ENCODE data around the gene ARHGEF33. TPM values are rescaled to one million over a fixed set of nuclear protein-coding genes. Genes with fewer than 3 reads are reported as not detected.
A peak's percentile ranks its signal among the peaks of the same experiment; 100 is the strongest.

ARHGEF33 gene
- total and polyA plus RNA-seq, 3 experiments from 2014 or later: 0.22 to 0.39 TPM; not detected in 1

DNA sequence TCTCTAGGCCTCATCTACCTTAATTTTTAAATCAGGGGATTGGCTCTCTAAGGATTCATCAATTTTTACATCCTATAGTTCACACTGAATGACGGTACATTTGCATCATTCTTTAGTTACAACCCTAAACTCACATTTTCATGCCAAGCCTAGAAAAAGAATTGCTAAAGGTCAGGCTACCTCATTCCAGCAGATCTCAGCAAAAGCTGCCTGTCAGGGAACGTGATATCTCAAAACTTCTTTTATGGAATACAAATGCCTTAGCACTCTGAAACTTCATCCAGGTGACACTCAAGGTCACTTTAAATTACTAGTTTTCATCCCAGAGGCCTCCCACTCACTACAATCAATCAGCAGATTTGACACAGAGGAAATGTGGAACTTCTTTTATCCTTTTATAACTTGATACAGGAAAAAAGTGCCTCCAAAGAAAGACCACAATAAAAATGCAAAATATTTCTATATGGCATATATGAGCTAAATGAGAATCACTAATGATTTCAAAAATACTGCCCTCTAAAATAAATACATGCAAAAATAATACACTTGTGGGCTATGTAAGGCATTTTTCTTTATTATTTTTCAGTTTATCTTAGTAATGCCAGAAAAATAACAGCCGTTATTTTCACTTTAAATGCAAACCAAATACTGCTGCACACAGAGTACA, 91.5 kb downstream of the ARHGEF33 start:
- no peaks in the 10 kb centered on the region for H3K9me3 ChIP-seq (ENCODE audit: low read length)
- POLR2A ChIA-PET: no interaction called here
- Mint-ChIP-seq H3K9me3 (no peaks in the 10 kb centered on the region), H3K36me3 (peaks cover 11 to 35% (median 18%) of the 10 kb centered on the region in 3 donors), H3K4me3 (no peak overlapping the region), H3K27ac (peak overlapping the region in 1 of 8 donors; percentile 11), H3K27me3 (no peaks in the 10 kb centered on the region), H3K4me1 (no peaks in the 10 kb centered on the region)
- peaks cover 7% of the 10 kb centered on the region for H3K36me3 ChIP-seq (ENCODE audit: insufficient read depth, low read length)
- H3K27me3 ChIP-seq (ENCODE audit: insufficient read depth, low read length, poor library complexity, severe bottlenecking): no peaks in the 10 kb centered on the region
- CTCF ChIA-PET: no interaction called here
- DNase-seq: no peak
- H3K4me3 ChIP-seq (ENCODE audit: low read length): no peak overlapping the region
- H3K4me1 ChIP-seq (ENCODE audit: insufficient read depth, low read length): no peaks in the 10 kb centered on the region
- no peak overlapping the region for H3K27ac ChIP-seq (ENCODE audit: low read depth, low read length)

DNA sequence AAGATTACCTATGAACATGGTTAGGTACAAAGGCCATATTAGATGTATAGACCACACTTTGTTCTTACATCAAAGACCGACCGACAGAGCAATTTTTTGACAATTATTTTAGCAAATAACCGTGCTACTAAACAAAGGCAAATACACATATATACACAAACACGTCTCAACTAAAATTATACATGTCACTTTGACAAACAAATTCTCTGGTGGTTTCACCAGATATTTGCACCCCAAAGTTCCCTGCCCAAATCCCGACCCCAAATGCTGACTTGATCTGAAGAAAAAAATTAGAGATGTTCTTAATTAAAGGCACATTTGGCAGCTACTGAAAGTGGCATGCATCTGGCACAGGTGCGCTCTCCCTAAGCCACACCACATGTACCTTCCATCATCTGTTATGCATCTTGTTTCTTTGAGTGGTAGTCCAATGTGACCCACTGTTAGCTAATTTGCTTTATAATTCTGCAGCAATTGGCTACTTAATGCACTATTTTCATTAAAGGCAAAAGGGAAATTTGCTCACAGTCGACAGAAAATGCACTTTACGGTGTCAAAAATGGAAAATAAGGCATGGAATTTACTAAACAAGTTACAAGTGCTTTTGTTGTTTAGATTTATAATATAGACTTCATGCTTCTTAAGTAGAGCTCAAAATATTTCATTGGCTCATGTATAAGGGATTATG, 92.1 kb downstream of the ARHGEF33 start:
- H3K4me1 Mint-ChIP-seq: no peaks in the 10 kb centered on the region

DNA sequence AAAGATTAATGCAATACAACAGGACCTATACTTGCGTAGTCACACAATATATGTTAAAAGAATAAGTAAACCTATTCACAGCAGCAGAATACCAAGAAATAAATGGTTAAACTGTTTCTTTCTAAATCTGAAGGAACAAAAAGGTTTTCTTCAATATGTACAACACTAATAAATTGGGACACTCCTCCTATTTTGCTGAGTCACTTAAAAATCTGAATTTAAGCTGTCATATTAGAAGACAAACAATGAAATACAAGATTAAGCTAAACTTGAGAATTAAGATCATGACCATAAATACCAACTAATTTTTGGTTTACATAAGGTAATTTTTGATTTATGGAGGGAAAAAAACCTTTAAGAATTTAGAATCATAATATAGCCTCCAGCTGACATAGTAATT, 92.8 kb downstream of the ARHGEF33 start:
- Mint-ChIP-seq H3K27me3 (no peaks in the 10 kb centered on the region), H3K4me3 (no peak overlapping the region), H3K27ac (peak overlapping the region in 1 of 8 donors; percentile 34), H3K9me3 (no peaks in the 10 kb centered on the region), H3K4me1 (no peaks in the 10 kb centered on the region), H3K36me3 (peaks cover 15 to 47% (median 22%) of the 10 kb centered on the region in 3 donors)
- Histone ChIP-seq H3K4me1 (ENCODE audit: insufficient read depth, low read length) (no peaks in the 10 kb centered on the region), H3K27ac (ENCODE audit: low read depth, low read length) (no peak overlapping the region), H3K9me3 (ENCODE audit: low read length) (no peaks in the 10 kb centered on the region), H3K36me3 (ENCODE audit: insufficient read depth, low read length) (peaks cover 7% of the 10 kb centered on the region), H3K4me3 (ENCODE audit: low read length) (no peak overlapping the region), H3K27me3 (ENCODE audit: insufficient read depth, low read length, poor library complexity, severe bottlenecking) (no peaks in the 10 kb centered on the region)
- CTCF ChIA-PET: no interaction called here
- POLR2A ChIA-PET: no interaction called here
- no peak for DNase-seq

More for the DNA sequence above, 92.1 kb downstream of the ARHGEF33 start:
- POLR2A ChIA-PET: no interaction called here
- peaks cover 7% of the 10 kb centered on the region for H3K36me3 ChIP-seq (ENCODE audit: insufficient read depth, low read length)
- no peaks in the 10 kb centered on the region for H3K9me3 Mint-ChIP-seq
- H3K9me3 ChIP-seq (ENCODE audit: low read length): no peaks in the 10 kb centered on the region
- H3K27me3 Mint-ChIP-seq: no peaks in the 10 kb centered on the region
- peaks cover 11 to 40% (median 18%) of the 10 kb centered on the region in 3 donors for H3K36me3 Mint-ChIP-seq
- H3K4me1 ChIP-seq (ENCODE audit: insufficient read depth, low read length): no peaks in the 10 kb centered on the region
- DNase-seq: no peak
- H3K4me3 Mint-ChIP-seq: no peak overlapping the region
- no peak overlapping the region for H3K4me3 ChIP-seq (ENCODE audit: low read length)
- no peaks in the 10 kb centered on the region for H3K27me3 ChIP-seq (ENCODE audit: insufficient read depth, low read length, poor library complexity, severe bottlenecking)
- no peak overlapping the region for H3K27ac ChIP-seq (ENCODE audit: low read depth, low read length)
- CTCF ChIA-PET: no interaction called here
- H3K27ac Mint-ChIP-seq: no peak overlapping the region

DNA sequence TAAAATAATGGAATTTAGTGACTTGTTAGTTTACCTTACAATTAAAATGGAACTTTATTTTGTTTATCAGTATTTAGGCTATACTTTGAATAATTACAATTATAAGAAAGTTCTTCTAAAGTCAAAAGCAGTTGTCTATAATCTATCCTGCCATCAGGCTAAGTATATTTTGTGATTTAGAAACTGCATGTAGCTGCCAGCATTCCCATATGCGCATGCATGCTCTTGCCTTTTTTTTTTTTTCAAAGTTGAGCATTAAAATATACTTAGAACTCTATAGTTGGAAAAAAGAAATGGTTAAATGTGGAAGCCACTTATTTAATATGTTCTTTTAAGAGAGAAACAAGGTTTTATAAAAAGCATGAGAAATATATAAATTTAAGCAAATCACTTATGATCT, 99.0 kb downstream of the ARHGEF33 start:
- Mint-ChIP-seq H3K4me1 (peaks cover 0 to 6% (median 5%) of the 10 kb centered on the region in 3 donors), H3K9me3 (no peaks in the 10 kb centered on the region), H3K27me3 (no peaks in the 10 kb centered on the region), H3K27ac (no peak overlapping the region), H3K36me3 (peaks cover 19 to 71% (median 27%) of the 10 kb centered on the region in 3 donors), H3K4me3 (no peak overlapping the region)
- Histone ChIP-seq H3K36me3 (ENCODE audit: insufficient read depth, low read length) (peaks cover 15% of the 10 kb centered on the region), H3K27me3 (ENCODE audit: insufficient read depth, low read length, poor library complexity, severe bottlenecking) (no peaks in the 10 kb centered on the region), H3K4me1 (ENCODE audit: insufficient read depth, low read length) (no peaks in the 10 kb centered on the region), H3K27ac (ENCODE audit: low read depth, low read length) (no peak overlapping the region), H3K4me3 (ENCODE audit: low read length) (no peak overlapping the region), H3K9me3 (ENCODE audit: low read length) (no peaks in the 10 kb centered on the region)
- ChIA-PET CTCF (no interaction called here), POLR2A (no interaction called here)
- DNase-seq: no peak

DNA sequence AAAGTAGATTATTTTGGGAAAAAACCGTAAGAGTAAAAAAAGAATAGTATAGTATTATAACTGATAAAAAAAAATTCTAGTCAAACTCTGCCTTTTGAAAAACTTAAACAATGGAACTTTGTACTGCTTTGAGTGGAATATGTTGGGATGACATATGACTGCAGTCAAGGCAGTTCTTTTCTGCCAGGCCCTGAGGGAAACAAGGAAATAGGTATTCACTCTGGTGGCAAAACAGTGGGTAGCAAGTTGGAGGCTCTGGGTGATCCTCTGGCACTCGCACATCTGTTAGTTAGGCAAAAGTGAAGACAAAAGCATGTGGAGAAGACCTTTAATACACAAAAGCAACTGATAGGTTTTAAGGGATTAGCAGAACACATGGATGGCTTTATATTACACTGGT, 102.2 kb downstream of the ARHGEF33 start:
- no peaks in the 10 kb centered on the region for H3K4me1 ChIP-seq (ENCODE audit: insufficient read depth, low read length)
- Mint-ChIP-seq H3K27ac (peak overlapping the region in 2 of 8 donors; percentile 1 to 25), H3K4me3 (no peak overlapping the region), H3K36me3 (peaks cover 7 to 69% (median 24%) of the 10 kb centered on the region in 3 donors), H3K4me1 (peaks cover 6 to 22% (median 18%) of the 10 kb centered on the region in 3 donors), H3K9me3 (no peaks in the 10 kb centered on the region), H3K27me3 (no peaks in the 10 kb centered on the region)
- ChIA-PET POLR2A (no interaction called here), CTCF (no interaction called here)
- no peaks in the 10 kb centered on the region for H3K9me3 ChIP-seq (ENCODE audit: low read length)
- no peak for DNase-seq
- H3K4me3 ChIP-seq (ENCODE audit: low read length): no peak overlapping the region
- H3K27me3 ChIP-seq (ENCODE audit: insufficient read depth, low read length, poor library complexity, severe bottlenecking): no peaks in the 10 kb centered on the region
- peaks cover 19% of the 10 kb centered on the region for H3K36me3 ChIP-seq (ENCODE audit: insufficient read depth, low read length)
- H3K27ac ChIP-seq (ENCODE audit: low read depth, low read length): no peak overlapping the region

DNA sequence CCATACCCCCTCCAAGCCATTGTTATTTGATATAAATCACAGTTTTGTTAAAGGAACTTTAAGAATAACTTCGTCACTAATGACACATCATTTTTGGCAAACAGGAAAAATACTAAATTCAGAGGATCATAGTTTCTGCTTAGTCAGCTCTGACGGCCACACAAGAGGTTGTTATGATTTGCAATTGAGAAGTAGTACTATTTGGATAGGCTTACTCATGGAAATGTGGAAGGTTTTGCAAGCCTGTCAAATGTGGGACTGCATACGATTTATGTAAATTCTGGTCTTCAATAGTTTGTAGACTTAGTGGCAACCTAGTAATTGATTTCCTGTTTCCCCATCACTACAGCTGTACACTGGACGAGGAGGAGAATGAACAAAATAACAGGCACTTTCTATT, 108.1 kb downstream of the ARHGEF33 start:
- H3K9me3 ChIP-seq (ENCODE audit: low read length): no peaks in the 10 kb centered on the region
- H3K4me1 ChIP-seq (ENCODE audit: insufficient read depth, low read length): no peaks in the 10 kb centered on the region
- ChIA-PET CTCF (no interaction called here), POLR2A (no interaction called here)
- H3K36me3 Mint-ChIP-seq: peaks cover 0 to 82% (median 21%) of the 10 kb centered on the region in 3 donors
- no peak overlapping the region for H3K4me3 Mint-ChIP-seq
- no peaks in the 10 kb centered on the region for H3K27me3 ChIP-seq (ENCODE audit: insufficient read depth, low read length, poor library complexity, severe bottlenecking)
- peaks cover 9 to 20% (median 17%) of the 10 kb centered on the region in 3 donors for H3K4me1 Mint-ChIP-seq
- H3K4me3 ChIP-seq (ENCODE audit: low read length): no peak overlapping the region
- no peak overlapping the region for H3K27ac ChIP-seq (ENCODE audit: low read depth, low read length)
- no peak for DNase-seq
- H3K27me3 Mint-ChIP-seq: no peaks in the 10 kb centered on the region
- no peaks in the 10 kb centered on the region for H3K9me3 Mint-ChIP-seq
- H3K27ac Mint-ChIP-seq: no peak overlapping the region
- H3K36me3 ChIP-seq (ENCODE audit: insufficient read depth, low read length): peaks cover 25% of the 10 kb centered on the region

DNA sequence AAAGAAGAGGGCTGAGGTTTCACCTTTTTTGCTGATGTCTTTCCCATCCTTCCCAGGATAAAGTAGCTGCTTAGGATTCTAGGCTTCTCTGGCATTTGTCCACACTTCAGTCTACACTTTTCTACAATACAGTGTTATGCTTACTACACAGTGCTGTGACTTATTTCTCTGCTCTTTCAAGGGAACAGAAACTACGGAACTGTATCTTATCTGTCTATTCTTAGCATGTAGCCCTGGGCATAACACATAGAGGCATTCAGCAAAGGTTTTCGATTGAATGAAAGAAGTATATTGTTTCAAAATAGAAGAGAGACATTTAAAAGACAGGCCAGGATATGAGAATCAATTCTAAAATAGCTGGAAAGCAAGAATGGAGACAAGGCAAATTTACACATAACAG, 110.9 kb downstream of the ARHGEF33 start:
- Histone ChIP-seq H3K9me3 (ENCODE audit: low read length) (no peaks in the 10 kb centered on the region), H3K27me3 (ENCODE audit: insufficient read depth, low read length, poor library complexity, severe bottlenecking) (no peaks in the 10 kb centered on the region), H3K27ac (ENCODE audit: low read depth, low read length) (no peak overlapping the region), H3K4me3 (ENCODE audit: low read length) (no peak overlapping the region), H3K4me1 (ENCODE audit: insufficient read depth, low read length) (no peaks in the 10 kb centered on the region), H3K36me3 (ENCODE audit: insufficient read depth, low read length) (peaks cover 19% of the 10 kb centered on the region)
- POLR2A ChIA-PET: no interaction called here
- CTCF ChIA-PET: interaction anchor here (1.7 kb wide), 1 partner anchor 229 kb away, joined by 4 read pairs; no protein-coding TSS in a partner anchor
- H3K9me3 Mint-ChIP-seq: no peaks in the 10 kb centered on the region
- peaks cover 3 to 9% (median 5%) of the 10 kb centered on the region in 3 donors for H3K4me1 Mint-ChIP-seq
- peak overlapping the region in 3 of 8 donors; percentile 27 to 42 (median 33) for H3K27ac Mint-ChIP-seq
- peaks cover 1 to 82% (median 14%) of the 10 kb centered on the region in 3 donors for H3K36me3 Mint-ChIP-seq
- no peaks in the 10 kb centered on the region for H3K27me3 Mint-ChIP-seq
- DNase-seq: no peak
- no peak overlapping the region for H3K4me3 Mint-ChIP-seq

DNA sequence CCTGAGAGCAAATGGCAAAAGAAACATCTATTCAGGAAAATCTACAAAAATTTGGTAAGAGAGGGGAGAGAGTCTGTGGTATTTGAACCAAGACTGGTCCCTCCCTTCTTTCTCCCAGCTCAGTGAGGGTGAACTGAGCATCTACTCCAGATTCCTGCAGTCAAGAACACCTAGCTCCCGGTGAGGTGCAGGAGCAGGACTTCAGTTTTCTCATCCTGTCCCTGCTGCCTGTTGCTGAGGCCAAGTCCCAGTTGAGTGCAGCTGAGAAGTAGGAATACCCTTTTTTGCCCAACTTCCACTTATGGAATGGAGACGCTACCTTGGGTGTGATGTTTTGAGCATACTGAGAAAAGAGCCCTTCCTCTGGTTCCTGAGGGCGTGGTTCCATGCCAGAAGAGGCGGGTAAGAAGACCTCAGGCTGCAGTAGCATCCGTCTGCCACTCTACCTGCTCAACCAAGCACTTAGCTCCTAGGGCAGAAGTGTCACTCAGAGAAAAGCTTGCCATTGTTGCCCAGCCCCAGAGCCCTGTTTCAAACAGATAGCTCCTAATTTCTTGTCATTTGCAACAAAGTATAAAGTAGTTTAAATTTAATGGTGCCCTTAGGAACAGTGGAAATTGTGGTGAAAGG, 118.3 kb downstream of the ARHGEF33 start:
- CTCF ChIA-PET: interaction anchor here (1.4 kb wide), 1 partner anchor 9 kb away, joined by 3 read pairs; no protein-coding TSS in a partner anchor
- no peaks in the 10 kb centered on the region for H3K4me1 ChIP-seq (ENCODE audit: insufficient read depth, low read length)

More for the DNA sequence above, 118.3 kb downstream of the ARHGEF33 start:
- no peaks in the 10 kb centered on the region for H3K9me3 ChIP-seq (ENCODE audit: low read length)
- no peak overlapping the region for H3K27ac ChIP-seq (ENCODE audit: low read depth, low read length)
- POLR2A ChIA-PET: no interaction called here
- Mint-ChIP-seq H3K4me1 (peaks cover 0 to 11% (median 8%) of the 10 kb centered on the region in 3 donors), H3K27ac (peak overlapping the region in 5 of 8 donors; percentile 40 to 60 (median 47)), H3K36me3 (peaks cover 14 to 78% (median 18%) of the 10 kb centered on the region in 3 donors), H3K27me3 (no peaks in the 10 kb centered on the region), H3K9me3 (peaks cover 0 to 1% (median 0%) of the 10 kb centered on the region in 5 donors), H3K4me3 (no peak overlapping the region)
- peaks cover 40% of the 10 kb centered on the region for H3K36me3 ChIP-seq (ENCODE audit: insufficient read depth, low read length)
- DNase-seq: no peak
- no peak overlapping the region for H3K4me3 ChIP-seq (ENCODE audit: low read length)
- H3K27me3 ChIP-seq (ENCODE audit: insufficient read depth, low read length, poor library complexity, severe bottlenecking): no peaks in the 10 kb centered on the region
